ENCODE measurements around the gene PEAK1. TPM values are rescaled to one million over a fixed set of nuclear protein-coding genes. Genes with fewer than 3 reads are reported as not detected.

Gene PEAK1
- polyA plus RNA-seq, 1 donor (not counting 4 experiments of a cell fraction or from before 2014, with no cell fraction given), result 5.9 TPM

DNA sequence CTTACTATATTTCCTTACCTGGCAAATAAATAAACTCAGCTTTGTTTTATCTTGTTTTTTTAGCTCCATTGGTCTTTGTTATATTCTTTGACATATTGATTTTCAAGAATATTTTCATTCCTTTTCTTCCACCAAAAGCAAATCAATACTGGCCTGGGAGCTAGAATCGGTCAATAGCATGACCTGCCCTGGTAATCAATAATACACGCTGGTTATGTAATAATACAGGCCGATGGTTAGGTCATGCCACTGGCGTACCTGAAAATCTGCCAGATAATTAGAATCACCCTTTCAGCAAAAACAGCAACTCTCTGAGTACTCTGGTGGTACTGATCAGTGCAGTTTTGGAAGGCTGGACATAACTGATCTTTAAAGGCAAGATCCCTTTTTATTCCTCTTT is 39.9 kb downstream of the PEAK1 start:
- Histone ChIP-seq H3K9me1 (ENCODE audit: control insufficient read depth, extremely low read depth, insufficient read depth, low read length) (no peaks in the 10 kb centered on the region), H3K27me3 (ENCODE audit: control insufficient read depth, extremely low read depth, insufficient read depth, low read length) (no peaks in the 10 kb centered on the region), H3K36me3 (ENCODE audit: control insufficient read depth in 2 of 2, extremely low read depth in 1 of 2, insufficient read depth in 2 of 2, low read length in 2 of 2) (no peaks in the 10 kb centered on the region), H3K4me2 (ENCODE audit: control insufficient read depth, extremely low read depth, insufficient read depth, low read depth, low read length) (no peak overlapping the region), H3K9me3 (ENCODE audit: control insufficient read depth, low read depth, low read length) (no peaks in the 10 kb centered on the region), H3K79me2 (ENCODE audit: control insufficient read depth, insufficient read depth, low read length) (peaks cover 2% of the 10 kb centered on the region), H3K9ac (ENCODE audit: control insufficient read depth, extremely low read depth, insufficient read depth, low read length) (no peak overlapping the region), H3K27ac (ENCODE audit: control insufficient read depth, insufficient read depth, low read length) (no peak overlapping the region), H4K20me1 (ENCODE audit: control insufficient read depth, extremely low read depth, insufficient read depth, low read length) (no peaks in the 10 kb centered on the region), H3K4me1 (ENCODE audit: control insufficient read depth, extremely low read depth, insufficient read depth, low read length) (no peaks in the 10 kb centered on the region), H2AFZ (ENCODE audit: control insufficient read depth, low read length) (no peak overlapping the region), H3K4me3 (ENCODE audit: control insufficient read depth in 2 of 3, extremely low read depth in 1 of 3, insufficient read depth in 2 of 3, low read depth in 1 of 3, low read length in 3 of 3) (no peak overlapping the region)
- dilution Hi-C loops (cut with MboI; ENCODE audit: extremely low pct_ligation_motif_present, low sequenced_read_pairs), result no loop called here
- TF ChIP-seq EZH2 (IDR thresholded peaks at IDR 0.05; ENCODE audit: low read length), result no peak
- TF ChIP-seq, protein P1, sequence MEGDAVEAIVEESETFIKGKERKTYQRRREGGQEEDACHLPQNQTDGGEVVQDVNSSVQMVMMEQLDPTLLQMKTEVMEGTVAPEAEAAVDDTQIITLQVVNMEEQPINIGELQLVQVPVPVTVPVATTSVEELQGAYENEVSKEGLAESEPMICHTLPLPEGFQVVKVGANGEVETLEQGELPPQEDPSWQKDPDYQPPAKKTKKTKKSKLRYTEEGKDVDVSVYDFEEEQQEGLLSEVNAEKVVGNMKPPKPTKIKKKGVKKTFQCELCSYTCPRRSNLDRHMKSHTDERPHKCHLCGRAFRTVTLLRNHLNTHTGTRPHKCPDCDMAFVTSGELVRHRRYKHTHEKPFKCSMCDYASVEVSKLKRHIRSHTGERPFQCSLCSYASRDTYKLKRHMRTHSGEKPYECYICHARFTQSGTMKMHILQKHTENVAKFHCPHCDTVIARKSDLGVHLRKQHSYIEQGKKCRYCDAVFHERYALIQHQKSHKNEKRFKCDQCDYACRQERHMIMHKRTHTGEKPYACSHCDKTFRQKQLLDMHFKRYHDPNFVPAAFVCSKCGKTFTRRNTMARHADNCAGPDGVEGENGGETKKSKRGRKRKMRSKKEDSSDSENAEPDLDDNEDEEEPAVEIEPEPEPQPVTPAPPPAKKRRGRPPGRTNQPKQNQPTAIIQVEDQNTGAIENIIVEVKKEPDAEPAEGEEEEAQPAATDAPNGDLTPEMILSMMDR (optimal IDR thresholded peaks at IDR 0.05 in 1 of 3, IDR thresholded peaks at IDR 0.05 in 1 of 3, conservative IDR thresholded peaks at IDR 0.05 in 1 of 3; ENCODE audit: extremely low read depth in 1 of 3, insufficient read depth in 2 of 3, low read length in 3 of 3), result no peak
- DNase-seq (ENCODE audit: low read depth, low spot score), result no peak
- no peak for FAIRE-seq

DNA sequence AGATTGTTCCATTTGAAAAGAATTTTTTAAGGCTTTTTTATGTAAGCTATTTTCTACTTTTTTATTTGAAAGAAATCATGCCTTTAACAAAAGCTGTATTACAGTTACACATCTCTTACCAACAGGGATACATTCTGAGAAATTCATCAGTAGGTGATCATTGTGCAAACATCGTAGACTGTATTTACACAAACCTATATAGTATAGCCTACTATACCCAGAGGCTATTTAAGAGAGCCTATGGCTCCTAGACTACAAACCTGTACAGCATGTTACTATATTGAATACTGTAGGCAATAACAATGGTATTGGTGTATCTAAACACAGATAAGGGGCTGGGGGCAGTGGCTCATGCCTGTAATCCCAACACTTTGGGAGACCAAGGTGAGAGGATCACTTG is 43.1 kb downstream of the PEAK1 start:
- no peak overlapping the region for H3K27ac ChIP-seq (ENCODE audit: control insufficient read depth, insufficient read depth, low read length)
- no peak for TF ChIP-seq EZH2 (IDR thresholded peaks at IDR 0.05; ENCODE audit: low read length)
- TF ChIP-seq, protein P1 (optimal IDR thresholded peaks at IDR 0.05 in 1 of 3, IDR thresholded peaks at IDR 0.05 in 1 of 3, conservative IDR thresholded peaks at IDR 0.05 in 1 of 3; ENCODE audit: extremely low read depth in 1 of 3, insufficient read depth in 2 of 3, low read length in 3 of 3), result no peak
- H3K9me1 ChIP-seq (ENCODE audit: control insufficient read depth, extremely low read depth, insufficient read depth, low read length), result no peaks in the 10 kb centered on the region
- no peak overlapping the region for H3K4me3 ChIP-seq (ENCODE audit: control insufficient read depth in 2 of 3, extremely low read depth in 1 of 3, insufficient read depth in 2 of 3, low read depth in 1 of 3, low read length in 3 of 3)
- H2AFZ ChIP-seq (ENCODE audit: control insufficient read depth, low read length), result no peak overlapping the region
- dilution Hi-C loops (cut with MboI; ENCODE audit: extremely low pct_ligation_motif_present, low sequenced_read_pairs), result no loop called here
- no peaks in the 10 kb centered on the region for H3K27me3 ChIP-seq (ENCODE audit: control insufficient read depth, extremely low read depth, insufficient read depth, low read length)
- no peaks in the 10 kb centered on the region for H3K79me2 ChIP-seq (ENCODE audit: control insufficient read depth, insufficient read depth, low read length)
- H4K20me1 ChIP-seq (ENCODE audit: control insufficient read depth, extremely low read depth, insufficient read depth, low read length), result no peaks in the 10 kb centered on the region
- FAIRE-seq, result no peak
- no peaks in the 10 kb centered on the region for H3K4me1 ChIP-seq (ENCODE audit: control insufficient read depth, extremely low read depth, insufficient read depth, low read length)
- H3K9ac ChIP-seq (ENCODE audit: control insufficient read depth, extremely low read depth, insufficient read depth, low read length), result no peak overlapping the region
- H3K4me2 ChIP-seq (ENCODE audit: control insufficient read depth, extremely low read depth, insufficient read depth, low read depth, low read length), result no peak overlapping the region
- no peak for DNase-seq (ENCODE audit: low read depth, low spot score)
- H3K9me3 ChIP-seq (ENCODE audit: control insufficient read depth, low read depth, low read length), result no peaks in the 10 kb centered on the region
- no peaks in the 10 kb centered on the region for H3K36me3 ChIP-seq (ENCODE audit: control insufficient read depth in 2 of 2, extremely low read depth in 1 of 2, insufficient read depth in 2 of 2, low read length in 2 of 2)

Data from keratinocyte (primary cell).